GM12892 (cell line): ENCODE data around the gene EPB41L1.

ENCODE experiments used
- POLR2AphosphoS5 ChIP-seq: IDR thresholded peaks from 2 replicates; pipeline ENCODE4 v1.6.1; 2011; ENCODE audit warnings: low read depth, low read length, control low read depth
- TAF1 ChIP-seq: IDR thresholded peaks from 2 replicates; pipeline ENCODE4 v1.6.1; 2011; ENCODE audit warnings: low read depth, mild to moderate bottlenecking, control low read depth, low read length, borderline replicate concordance

DNA sequence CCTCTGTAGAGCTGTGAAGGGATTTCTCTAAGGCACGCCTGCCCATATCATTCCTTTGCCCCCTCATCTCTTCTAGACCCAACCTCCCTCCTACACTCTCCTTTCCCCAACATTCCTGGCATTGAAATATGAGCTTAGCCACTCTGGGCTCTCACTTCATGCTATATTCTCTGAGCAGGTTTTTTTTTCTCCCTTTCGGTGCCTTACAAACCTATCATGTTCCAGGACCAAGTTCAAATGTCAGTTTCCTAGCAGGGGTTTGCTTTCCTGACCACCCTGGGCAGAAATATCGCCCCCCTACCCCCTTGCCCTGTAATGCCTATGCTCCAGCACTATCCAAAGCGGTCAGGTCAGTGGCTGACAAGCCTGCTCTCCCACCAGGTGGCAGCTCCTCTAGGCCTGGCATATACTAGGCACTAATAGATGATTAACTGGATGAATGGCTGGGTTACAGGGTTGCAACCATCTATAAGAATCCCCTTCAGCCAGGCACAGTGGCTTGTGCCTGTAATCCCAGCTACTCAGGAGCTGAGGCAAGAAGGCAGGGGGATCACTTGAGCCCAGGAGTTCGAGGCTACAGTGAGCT lies 56.0 kb downstream of the EPB41L1 start:
- TF ChIP-seq POLR2AphosphoS5 = no peak
- TF ChIP-seq TAF1 = no peak
